Measurements from ENCODE around the gene E4F1.

Gene E4F1

GRCh38 chr16:2188395-2188794, 35.0 kb upstream of the E4F1 start:
- TF ChIP-seq, protein P1, sequence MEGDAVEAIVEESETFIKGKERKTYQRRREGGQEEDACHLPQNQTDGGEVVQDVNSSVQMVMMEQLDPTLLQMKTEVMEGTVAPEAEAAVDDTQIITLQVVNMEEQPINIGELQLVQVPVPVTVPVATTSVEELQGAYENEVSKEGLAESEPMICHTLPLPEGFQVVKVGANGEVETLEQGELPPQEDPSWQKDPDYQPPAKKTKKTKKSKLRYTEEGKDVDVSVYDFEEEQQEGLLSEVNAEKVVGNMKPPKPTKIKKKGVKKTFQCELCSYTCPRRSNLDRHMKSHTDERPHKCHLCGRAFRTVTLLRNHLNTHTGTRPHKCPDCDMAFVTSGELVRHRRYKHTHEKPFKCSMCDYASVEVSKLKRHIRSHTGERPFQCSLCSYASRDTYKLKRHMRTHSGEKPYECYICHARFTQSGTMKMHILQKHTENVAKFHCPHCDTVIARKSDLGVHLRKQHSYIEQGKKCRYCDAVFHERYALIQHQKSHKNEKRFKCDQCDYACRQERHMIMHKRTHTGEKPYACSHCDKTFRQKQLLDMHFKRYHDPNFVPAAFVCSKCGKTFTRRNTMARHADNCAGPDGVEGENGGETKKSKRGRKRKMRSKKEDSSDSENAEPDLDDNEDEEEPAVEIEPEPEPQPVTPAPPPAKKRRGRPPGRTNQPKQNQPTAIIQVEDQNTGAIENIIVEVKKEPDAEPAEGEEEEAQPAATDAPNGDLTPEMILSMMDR (conservative IDR thresholded peaks at IDR 0.05; ENCODE audit: low read length) = no peak
- no peak overlapping the region for H3K4me3 ChIP-seq (ENCODE audit: low read length)
- DNase-seq (ENCODE audit: low read depth) = no peak

DNA sequence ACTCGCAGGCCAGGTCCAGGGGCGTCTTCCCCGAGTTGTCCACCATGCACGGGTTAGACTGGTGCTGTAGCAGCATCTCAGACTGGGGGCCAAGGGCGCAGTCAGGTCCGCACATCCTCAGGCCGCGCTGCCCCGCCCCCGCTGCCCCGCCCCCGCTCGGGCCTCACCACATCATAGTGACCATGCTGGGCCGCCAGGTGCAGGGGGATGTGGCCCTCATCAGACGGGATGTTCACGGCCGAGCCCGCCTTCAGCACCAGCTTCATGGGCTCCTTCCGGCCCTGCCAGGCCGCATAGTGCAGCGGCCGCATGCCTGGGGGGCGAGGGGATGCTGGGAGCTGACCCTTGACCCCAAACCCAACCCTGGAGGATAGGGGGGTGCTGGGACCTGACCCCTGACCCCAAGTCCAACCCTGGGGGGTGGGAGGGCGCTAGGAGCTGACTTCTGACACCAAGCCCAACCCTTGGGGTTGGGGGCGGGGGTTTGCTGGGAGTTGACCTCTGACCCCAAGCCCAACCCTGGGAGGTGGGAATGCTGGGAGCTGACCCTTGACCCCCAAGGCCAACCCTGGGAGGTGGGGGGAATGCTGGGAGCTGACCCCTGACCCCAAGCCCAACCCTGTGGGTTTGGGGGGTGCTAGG, 34.0 kb upstream of the E4F1 start:
- TF ChIP-seq, protein P1 (conservative IDR thresholded peaks at IDR 0.05; ENCODE audit: low read length) = no peak
- H3K4me3 ChIP-seq (ENCODE audit: low read length) = no peak overlapping the region
- DNase-seq (ENCODE audit: low read depth) = no peak

GRCh38 chr16:2190002-2190658, 33.3 kb upstream of the E4F1 start:
- DNase-seq (ENCODE audit: low read depth) = no peak
- TF ChIP-seq, protein P1 (conservative IDR thresholded peaks at IDR 0.05; ENCODE audit: low read length) = no peak
- H3K4me3 ChIP-seq (ENCODE audit: low read length) = no peak overlapping the region

DNA sequence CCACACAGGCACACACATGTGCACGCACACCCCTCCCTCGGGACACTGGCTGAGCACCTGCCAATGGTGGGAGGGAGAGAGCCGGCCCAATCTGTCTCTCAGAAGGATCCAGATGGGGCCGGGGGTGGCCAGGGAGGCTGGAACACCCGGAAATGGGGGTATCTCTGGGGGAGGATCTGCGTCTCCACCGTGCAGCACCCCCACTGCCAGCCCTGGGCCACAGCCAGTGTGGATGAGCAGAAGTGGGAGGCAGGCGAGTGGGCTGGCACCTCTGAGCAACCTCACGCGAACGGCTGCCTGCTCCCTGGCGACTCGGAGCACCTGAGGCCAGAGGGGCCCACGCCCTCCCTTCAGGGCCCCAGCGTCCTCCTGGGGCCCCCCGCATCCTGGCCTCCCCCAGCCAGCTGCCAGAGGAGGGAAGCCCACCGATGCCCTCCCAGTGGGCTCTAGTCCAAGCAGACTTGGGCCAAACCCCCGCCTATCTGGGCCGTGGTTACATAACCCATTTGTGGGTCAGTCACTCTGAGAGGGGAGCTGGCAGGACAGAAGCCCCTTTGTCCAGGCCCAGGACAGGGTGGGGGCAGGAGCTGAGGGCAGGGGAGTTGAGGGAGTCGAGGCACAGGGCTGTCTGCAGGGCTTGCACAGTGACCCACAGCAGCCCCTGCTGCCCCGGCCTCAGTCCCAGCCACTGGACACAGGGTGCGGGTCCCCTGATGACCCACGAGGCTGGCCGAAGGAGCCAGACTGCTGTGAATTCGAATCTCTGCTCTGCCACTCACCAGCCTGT, 32.5 kb upstream of the E4F1 start:
- no peak overlapping the region for H3K4me3 ChIP-seq (ENCODE audit: low read length)
- TF ChIP-seq, protein P1 (conservative IDR thresholded peaks at IDR 0.05; ENCODE audit: low read length) = no peak
- no peak for DNase-seq (ENCODE audit: low read depth)

DNA sequence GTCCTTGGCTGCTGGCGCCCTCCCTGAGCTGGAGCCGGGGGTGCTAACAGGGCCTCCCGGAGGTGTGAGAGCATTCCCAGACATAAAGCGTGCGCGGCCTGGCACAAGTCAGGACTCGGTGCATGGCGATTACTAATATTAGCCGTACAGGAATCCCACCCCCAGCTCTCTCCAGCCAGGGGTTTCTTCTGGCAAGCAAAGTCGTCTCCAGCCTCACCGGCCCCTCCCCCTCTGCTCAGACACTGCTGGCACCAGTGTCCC, 32.0 kb upstream of the E4F1 start:
- no peak for DNase-seq (ENCODE audit: low read depth)
- TF ChIP-seq, protein P1 (conservative IDR thresholded peaks at IDR 0.05; ENCODE audit: low read length) = no peak

DNA sequence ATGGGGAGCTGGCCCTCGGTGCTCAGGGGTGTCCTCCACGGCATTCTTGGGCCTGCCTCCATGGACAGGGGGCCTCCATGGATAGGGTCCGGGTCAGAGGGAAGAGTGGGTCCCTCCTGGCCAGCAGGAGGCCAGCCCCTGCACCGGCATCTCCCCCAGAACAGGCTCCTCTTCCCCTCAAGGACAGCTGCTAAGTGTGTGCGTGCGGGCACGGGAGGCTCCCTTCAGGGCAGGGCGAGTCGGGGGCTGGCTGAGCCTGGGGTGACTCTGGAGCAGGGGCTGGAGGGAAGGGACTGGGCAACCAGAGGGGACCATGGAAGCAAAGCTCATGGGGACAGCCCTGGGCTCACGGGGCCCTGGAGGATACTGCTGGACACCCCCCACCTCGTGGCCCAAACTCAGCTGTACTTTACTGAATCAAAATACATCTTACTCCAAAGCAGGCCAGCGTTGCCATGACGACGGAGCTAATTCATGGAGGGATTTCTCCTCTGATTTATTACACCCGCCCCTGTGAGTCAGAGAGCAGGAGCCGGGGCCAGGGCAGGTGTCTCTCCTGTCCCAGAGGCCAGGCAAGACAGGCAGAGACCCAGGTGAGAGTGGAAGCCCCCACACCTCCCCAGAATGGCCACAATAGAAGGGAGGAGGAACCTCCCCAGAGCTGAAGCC, 29.1 kb upstream of the E4F1 start:
- no peak overlapping the region for H3K4me3 ChIP-seq (ENCODE audit: low read length)
- TF ChIP-seq, protein P1 (conservative IDR thresholded peaks at IDR 0.05; ENCODE audit: low read length) = no peak
- peak; percentile 22 for DNase-seq (ENCODE audit: low read depth)

More for the DNA sequence above, 32.0 kb upstream of the E4F1 start:
- H3K4me3 ChIP-seq (ENCODE audit: low read length) = no peak overlapping the region

Measured in AG10803 (cell line).